Renal cortex interstitium (tissue), 11 donors: ENCODE measurements around the gene DOCK7. TPM values are rescaled to one million over a fixed set of nuclear protein-coding genes. Genes with fewer than 3 reads are reported as not detected.

ENCODE experiments used
- DNase-seq, 11 donors: peaks; one replicate each; pipeline ENCODE4 v3.0.0-alpha.2; 2013; ENCODE audit warnings: low read depth in 9 of 11, low spot score in 4 of 11; ENCODE audit errors: extremely low read depth in 1 of 11
- polyA plus RNA-seq, 3 donors: library from polyadenylated mRNA; unstranded; fragments of 120-200 nt; gene quantifications; one replicate each; pipeline ENCODE4 v1.2.1, GENCODE V29; 2013; ENCODE audit not compliant: insufficient read length in 3 of 3

Gene DOCK7
- polyA plus RNA-seq, 3 donors = 50.4 to 61.9 (median 55.6) TPM

DNA sequence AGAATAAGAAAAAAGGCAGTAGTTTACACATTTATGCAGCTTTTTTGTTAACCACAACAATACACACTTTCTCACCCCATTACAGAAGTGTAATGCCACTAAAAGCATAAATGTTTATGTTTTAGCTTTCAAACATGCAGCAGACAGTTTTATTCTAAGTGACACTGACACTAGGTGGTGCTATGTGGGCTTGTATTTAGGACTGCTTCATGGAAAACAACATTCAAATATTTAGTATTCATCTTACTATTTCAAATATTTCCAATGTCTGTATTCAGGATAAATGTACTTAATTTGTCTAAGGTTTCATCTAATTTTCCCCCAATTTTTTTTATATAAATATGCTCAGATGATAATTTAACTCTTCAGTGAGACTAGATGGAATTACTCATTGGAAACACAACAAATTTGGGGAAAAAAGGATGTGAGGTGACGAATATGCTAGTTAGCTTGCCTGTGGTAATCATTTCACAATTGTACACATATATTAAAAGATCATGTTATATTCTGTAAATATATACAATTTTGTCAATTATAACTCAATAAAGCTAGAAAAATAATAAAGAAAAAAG lies 179.9 kb downstream of the DOCK7 start:
- peak in 7 of 11 donors; percentile 11 to 40 (median 25) for DNase-seq

DNA sequence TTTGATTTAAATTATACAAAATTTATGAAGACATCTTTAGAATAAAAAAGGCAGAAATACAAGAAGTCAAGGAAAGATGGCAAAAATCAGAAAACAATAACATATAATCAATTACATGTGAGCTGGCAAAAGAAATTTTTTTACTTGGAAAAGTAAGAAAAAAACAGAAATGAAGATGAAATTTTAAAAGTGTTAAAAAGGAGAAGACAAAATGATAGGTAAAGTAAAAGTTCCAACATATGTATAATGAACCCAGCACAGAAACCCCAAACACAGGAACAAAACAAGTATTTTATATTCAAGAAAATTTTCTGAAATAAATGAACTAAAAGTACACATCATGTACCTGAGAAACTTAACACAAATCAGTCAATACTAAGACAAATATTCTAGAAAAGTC lies 188.0 kb downstream of the DOCK7 start:
- no peak for DNase-seq

DNA sequence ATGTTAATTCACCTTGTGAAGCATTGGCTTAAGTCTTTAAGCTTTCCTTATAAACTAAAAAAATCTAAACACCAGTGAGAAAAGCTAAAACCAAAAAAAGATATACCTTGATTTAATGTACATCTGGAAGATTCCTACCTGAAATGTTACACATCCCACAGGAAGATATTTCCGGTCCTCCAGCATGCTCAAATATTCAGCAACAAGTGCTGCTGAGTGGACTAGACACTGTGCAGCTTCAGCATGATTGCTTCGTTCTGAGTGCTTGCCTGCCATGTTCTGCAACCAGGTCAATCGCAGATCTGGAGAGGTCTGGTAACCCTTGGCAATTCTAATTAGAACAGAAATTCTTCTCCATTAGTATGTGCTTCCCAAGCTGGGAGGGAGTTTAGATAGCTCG lies 194.0 kb downstream of the DOCK7 start:
- no peak for DNase-seq

DNA sequence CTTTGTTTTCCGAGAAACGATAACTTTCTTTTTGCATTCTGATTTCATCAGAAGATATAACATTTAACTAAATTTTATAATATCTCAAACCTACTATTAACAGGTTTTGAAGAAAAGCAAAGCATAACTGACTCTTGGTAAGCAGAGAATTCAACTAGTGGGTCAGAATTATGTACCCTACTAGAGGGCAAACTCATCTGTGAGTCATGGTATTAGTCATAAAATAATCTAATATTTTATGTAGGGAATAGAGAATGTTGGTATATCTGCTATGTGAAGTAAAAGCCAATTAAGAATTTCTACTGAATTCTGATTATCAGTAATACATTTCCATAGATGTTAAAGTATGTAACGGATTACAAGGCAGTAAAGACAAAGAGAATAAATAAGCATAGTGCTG lies 194.5 kb downstream of the DOCK7 start:
- DNase-seq = no peak

DNA sequence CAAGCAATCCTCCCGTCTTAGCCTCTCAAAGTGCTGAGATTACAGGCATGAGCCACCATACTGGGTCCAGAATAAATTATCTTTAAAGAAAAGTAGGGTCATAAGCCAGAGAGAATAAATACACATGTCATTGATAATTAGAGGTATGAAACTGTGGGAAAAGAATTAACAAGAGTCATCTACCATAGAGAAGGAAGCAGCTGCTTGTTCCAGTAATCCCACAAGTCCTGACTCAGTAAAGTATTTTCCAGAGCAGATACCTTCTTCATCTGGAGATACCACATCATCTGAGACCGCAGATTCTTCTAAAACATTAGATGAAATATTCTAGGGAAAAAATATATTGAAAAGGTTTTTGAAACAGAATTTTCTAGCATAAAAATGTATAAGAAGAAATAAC lies 195.7 kb downstream of the DOCK7 start:
- no peak for DNase-seq

DNA sequence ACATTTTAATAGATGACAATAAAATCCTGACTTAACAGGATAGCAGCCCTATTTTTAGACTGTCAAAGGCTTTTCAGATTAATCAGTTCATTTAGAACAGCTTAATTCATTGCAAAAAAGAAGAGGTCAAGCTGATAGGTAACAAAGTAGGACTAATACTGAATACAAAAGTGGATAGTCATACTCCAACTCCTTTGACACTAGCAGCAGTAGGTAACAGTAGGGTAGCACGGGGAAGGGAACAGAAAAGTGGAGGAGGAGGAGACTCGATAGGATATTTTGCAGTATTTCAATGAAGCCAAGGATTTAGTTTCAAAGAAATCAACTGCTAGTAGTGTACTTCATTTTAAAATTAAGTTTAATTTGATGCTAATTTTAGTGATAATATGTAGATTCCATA lies 200.2 kb downstream of the DOCK7 start:
- DNase-seq = no peak

- no peak for DNase-seq
Measured at GRCh38 chr1:62484824-62485468, 203.2 kb downstream of the DOCK7 start.

- no peak for DNase-seq
Measured at GRCh38 chr1:62481681-62482080, 206.5 kb downstream of the DOCK7 start.

DNA sequence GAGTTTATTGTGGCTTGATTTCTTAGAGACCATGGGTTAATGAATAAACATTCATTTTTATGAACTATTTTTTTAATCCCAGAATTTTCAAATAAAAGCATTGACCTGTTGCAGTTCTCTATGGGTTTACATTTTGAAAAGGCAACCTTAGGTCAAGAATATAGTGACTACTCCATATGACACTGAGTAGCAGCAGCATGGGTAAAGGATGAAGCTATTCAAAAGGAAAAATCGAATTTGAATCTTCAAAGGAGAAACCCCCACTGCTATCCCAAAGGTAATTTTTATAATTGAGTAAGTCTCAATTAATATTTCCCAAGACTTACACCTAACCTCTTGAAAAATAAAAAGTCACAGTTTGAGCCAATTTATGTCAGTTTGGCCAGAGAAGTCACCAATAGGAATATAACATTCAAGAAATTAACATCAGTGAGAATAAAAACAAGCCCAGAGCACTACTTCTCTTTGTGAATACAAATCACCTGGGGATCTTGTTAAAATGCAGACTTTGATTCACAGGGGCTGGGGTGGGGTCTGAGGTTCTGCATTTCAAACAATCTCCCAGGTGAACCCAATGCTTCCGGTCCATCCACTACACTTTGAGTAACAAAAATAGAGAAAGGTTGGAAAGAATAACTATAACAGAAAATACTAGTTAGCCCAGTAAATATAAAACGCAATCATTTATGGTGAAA lies 211.5 kb downstream of the DOCK7 start:
- no peak for DNase-seq

- DNase-seq = no peak
Measured at GRCh38 chr1:62467092-62467491, 221.1 kb downstream of the DOCK7 start.

GRCh38 chr1:62462370-62462769 lies 225.8 kb downstream of the DOCK7 start:
- DNase-seq = no peak

GRCh38 chr1:62457955-62458354 lies 230.2 kb downstream of the DOCK7 start:
- no peak for DNase-seq

DNA sequence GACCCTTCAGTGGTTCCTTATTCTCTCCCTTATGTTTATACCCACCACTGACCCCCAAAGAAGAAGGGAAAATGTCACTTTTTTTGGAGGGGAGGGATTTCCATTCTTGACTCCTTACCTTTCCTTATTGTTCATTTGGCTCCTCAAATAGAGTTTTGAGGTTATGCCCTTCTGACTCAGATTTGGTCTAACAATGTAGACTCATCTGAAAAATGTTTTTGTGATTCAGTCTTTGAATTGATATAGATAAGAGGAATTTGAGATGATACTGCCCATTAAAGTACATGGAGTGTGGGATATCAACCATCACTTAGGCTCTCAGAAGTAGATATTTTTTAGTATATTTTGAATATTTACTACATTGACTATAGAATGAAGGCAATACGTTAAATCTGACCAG lies 235.2 kb downstream of the DOCK7 start:
- DNase-seq = no peak

- no peak for DNase-seq
Measured at GRCh38 chr1:62450301-62450700, 237.9 kb downstream of the DOCK7 start.

GRCh38 chr1:62448221-62448933 lies 239.8 kb downstream of the DOCK7 start:
- DNase-seq = no peak

DNA sequence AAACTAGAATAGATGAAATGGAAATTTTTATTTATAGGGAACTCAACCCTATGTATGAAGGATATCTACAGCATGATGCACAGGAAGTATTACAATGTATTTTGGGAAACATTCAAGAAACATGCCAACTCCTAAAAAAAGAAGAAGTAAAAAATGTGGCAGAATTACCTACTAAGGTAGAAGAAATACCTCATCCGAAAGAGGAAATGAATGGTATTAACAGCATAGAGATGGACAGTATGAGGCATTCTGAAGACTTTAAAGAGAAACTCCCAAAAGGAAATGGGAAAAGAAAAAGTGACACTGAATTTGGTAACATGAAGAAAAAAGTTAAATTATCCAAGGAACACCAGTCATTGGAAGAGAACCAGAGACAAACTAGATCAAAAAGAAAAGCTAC lies 243.5 kb downstream of the DOCK7 start:
- DNase-seq = no peak

DNA sequence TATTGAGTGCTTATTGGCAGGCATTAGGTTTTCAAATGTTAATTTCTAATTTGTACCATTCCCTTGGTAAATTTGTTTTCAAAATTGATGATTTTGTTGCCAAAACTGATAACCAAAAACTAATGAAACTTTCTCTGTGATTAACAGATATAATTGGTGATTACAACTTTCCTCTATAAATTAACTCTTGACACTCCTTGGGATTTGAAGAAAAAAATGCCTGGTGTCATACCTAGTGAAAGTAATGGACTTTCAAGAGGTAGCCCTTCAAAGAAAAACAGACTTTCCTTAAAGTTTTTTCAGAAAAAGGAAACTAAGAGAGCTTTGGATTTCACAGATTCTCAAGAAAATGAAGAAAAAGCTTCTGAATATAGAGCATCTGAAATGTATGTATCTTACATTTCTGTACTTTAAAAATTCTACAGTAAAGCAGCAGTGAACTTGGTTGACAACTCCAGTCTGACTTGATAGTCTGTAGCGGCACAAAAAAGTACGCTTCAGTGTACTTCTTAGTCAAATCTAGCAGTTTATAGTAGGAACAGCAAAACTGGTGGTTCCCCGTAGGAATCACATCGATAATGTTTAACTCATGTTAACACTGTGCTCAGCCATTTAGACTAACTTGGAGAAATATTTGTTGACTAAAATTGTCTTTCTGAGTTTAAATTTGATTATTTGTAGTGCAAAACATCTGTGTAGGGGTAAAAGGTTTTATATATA lies 248.4 kb downstream of the DOCK7 start:
- no peak for DNase-seq

GRCh38 chr1:62438163-62438562 lies 250.0 kb downstream of the DOCK7 start:
- DNase-seq = peak in 1 of 11 donors; percentile 4

- peak in 1 of 11 donors; percentile 3 for DNase-seq
Measured at GRCh38 chr1:62437273-62437940, 250.8 kb downstream of the DOCK7 start.
